Measurements from ENCODE around the gene LOC101059915. TPM values are rescaled to one million over a fixed set of nuclear protein-coding genes. Genes with fewer than 3 reads are reported as not detected.
"Not testable (repeated sequence)": the region's sequence is repeated elsewhere in the genome, so short reads cannot be mapped to it uniquely, and the experiment has no call there.

Gene LOC101059915

DNA sequence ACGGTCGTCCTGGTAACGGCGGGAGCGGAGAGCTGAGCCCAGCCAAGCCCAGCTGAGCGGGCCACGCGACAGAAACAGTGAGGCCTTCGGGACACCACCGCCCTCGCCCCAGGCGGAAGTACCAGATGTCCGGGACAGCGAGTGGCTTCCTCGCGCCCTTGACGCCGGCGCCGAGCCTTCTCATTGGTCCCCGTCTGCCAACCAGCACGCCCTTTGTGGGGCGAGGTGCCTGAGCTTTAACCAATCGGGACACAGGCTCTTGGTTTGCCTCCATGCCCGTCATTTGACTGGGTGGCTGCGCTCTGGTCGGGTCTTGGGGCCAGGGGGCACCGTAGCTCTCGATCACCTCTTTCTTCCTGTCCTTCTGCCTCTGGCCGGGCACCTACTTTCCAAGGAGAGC, 50.8 kb downstream of the LOC101059915 start, which contains the start of gene CXorf49:
Gene CXorf49, minus strand, starts transcription at position 101 of the 400 bp plus-strand sequence. CDS start 134 bp downstream, outside the sequence.
- not testable (repeated sequence) for H3K36me3 ChIP-seq; H3K4me1 ChIP-seq (replicated peaks); DNase-seq (ENCODE audit: low read depth in 1 of 2, low spot score in 2 of 2); H3K4me3 ChIP-seq; H3K27me3 ChIP-seq (replicated peaks); H3K9me3 ChIP-seq (replicated peaks); H3K27ac ChIP-seq

DNA sequence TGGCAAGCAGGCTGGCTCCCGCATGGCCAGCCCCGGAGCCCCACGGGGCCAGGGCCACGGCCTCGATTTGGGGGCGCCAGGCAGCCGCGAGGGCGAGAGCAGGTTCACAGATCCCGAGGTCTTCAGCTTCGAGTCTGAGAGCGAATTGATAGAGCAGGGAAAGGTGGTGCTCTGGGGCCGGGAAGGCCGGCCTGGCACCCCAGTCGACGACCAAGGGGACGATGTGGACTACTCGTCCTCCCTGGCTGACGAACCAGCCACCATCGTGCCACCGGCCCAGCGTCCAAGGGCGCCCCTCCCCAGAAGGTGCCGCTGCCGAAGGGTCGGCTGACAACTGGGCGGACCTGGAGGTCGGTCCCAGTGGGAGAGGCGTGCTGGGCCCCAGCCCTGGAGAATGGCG, 51.8 kb downstream of the LOC101059915 start:
- H3K36me3 ChIP-seq; H3K27ac ChIP-seq; DNase-seq (ENCODE audit: low read depth in 1 of 2, low spot score in 2 of 2); H3K27me3 ChIP-seq (replicated peaks); H3K9me3 ChIP-seq (replicated peaks); H3K4me3 ChIP-seq; H3K4me1 ChIP-seq (replicated peaks): not testable (repeated sequence)

DNA sequence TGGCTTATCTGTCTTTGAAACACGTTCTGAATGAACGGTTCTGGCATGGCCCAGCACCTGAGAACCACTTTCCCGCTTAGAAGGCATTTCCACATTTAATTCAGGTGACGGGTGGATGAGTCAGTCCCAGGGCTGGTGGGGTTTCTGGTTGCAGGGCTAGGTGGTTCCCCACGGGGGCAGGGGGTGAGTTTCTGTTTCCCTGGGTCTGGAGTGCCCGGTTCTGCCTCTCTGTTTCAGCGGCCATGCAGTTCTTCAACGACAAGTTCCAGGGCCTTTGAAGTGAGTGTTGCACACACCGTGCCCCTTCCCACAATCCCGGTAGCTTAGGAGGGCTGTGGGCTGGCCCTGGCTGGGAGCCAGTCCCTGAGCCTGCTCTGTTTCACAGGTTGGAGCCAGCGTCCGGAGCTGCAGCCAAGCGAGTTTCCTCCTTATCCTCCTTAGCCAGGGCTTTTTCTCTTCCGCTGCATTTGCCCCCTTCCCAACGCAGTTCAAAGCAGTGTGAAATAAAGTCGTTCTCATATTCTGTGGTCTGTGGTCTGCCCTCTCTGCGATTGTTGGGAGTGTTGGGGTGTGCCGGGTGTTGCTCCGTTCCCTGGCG, 53.0 kb downstream of the LOC101059915 start:
- H3K27ac ChIP-seq; H3K9me3 ChIP-seq (replicated peaks); H3K27me3 ChIP-seq (replicated peaks); H3K4me3 ChIP-seq; H3K36me3 ChIP-seq; H3K4me1 ChIP-seq (replicated peaks); DNase-seq (ENCODE audit: low read depth in 1 of 2, low spot score in 2 of 2): not testable (repeated sequence)

Other genes with a start within 250 kb of the LOC101059915 start
- 37.1 and 46.8 TPM in 2 replicates for gene OGT, start 134.4 kb upstream of the LOC101059915 start, total RNA-seq (2014; rRNA removed; shearing (Covaris generic))
- gene GCNA, start 89.1 kb upstream of the LOC101059915 start, total RNA-seq (2014; rRNA removed; shearing (Covaris generic)) = 0.92 TPM in 1 of 2 replicates, not detected in the other
- not detected in 2 replicates for gene CXCR3, start 49.0 kb upstream of the LOC101059915 start, total RNA-seq (2014; rRNA removed; shearing (Covaris generic))
- not detected in 2 replicates for gene CXorf49, start 50.7 kb downstream of the LOC101059915 start, total RNA-seq (2014; rRNA removed; shearing (Covaris generic))
- not detected in 2 replicates for gene CXorf49B, start 95.8 kb downstream of the LOC101059915 start, total RNA-seq (2014; rRNA removed; shearing (Covaris generic))
- 0.19 and 0.29 TPM in 2 replicates for gene NHSL2, start 243.3 kb downstream of the LOC101059915 start, total RNA-seq (2014; rRNA removed; shearing (Covaris generic))